DLD1 (cell line): ENCODE data around the gene TIPIN.
"Not testable (repeated sequence)": the region's sequence is repeated elsewhere in the genome, so short reads cannot be mapped to it uniquely, and the experiment has no call there.

Source experiments
- in situ Hi-C: cut with HindIII; loops from 2 replicates; pipeline ENCODE4 v1.10.0; 2017; ENCODE audit warnings: low sequenced_read_pairs

TIPIN gene

DNA sequence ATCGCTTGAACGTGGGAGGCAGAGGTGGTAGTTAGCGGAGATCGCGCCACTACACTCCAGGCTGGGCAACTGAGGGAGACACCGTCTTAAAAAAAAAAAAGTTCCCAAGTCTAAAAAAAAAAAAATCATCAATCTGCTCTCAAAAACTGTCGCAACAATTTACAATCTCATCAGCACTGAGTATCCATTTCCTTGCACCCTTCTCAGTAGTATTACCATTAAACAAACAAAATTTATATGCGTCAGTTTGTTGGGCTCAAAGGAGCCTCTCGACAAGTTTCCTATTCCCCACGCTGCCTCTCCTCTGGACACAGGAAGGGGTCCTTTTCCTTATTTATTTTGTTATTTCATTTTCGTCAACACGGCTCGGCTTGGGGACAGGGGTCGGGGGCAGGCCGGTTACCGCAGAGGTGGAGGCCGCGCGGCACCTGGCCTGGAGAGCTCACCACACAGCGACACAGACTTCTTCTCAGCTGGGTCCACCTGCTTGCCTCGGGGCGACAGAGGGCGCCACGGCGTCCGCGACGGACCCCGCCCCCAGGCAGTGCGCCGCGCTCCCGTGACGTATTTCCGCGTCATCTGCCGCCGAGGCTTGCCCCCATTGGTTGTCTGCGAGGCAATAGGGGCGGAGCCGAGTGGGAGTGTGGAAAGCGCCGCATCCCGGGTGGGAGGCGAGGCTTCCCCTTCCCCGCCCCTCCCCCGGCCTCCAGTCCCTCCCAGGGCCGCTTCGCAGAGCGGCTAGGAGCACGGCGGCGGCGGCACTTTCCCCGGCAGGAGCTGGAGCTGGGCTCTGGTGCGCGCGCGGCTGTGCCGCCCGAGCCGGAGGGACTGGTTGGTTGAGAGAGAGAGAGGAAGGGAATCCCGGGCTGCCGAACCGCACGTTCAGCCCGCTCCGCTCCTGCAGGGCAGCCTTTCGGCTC lies 30.0 kb upstream of the TIPIN start, which contains the start of gene MAP2K1:
Gene MAP2K1 (plus strand): TSS at position 709 of the 920 bp plus-strand sequence. CDS start 436 bp downstream, outside the sequence.
- in situ Hi-C loops: no loop called here

DNA sequence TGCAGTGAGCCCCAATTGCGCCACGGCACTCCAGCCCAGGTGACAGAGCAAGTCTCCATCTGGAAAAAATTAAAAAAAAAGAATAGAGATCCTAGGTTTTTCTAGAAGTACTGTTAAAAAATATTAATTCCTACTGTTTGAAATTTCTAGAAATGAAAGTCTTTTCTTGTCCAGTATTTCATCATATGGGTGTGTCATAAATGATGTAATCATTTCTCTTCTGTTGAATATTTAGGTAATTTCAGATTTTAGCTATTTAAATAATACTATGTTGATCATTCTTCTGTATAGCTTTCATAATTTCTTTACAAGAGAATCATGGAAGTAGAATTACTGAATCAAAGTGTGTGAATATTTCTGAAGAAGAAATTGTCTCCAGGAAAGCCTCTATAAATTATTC lies 24.9 kb upstream of the TIPIN start:
- in situ Hi-C loops: not testable (repeated sequence)

GRCh38 chr15:66378814-66379430 lies 22.4 kb upstream of the TIPIN start:
- in situ Hi-C loops: no loop called here

DNA sequence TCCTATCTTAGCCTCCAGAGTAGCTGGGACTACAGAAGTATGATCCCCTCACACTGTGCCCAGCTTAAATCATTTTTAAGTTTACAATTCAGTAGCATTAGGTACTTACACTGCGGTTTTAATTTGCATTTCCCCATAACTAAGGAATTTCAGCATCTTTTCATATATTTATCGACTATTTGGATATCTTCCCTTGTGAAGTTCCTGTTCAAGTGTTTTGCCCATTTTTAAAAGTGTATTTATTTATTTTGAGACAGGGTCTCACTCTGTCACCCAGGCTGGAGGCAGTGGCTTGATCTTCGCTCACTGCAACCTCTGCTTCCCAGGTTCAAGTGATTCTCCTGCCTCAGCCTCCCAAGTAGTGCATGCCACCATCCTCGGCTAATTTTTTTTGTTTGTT lies 17.7 kb upstream of the TIPIN start:
- in situ Hi-C loops: no loop called here

DNA sequence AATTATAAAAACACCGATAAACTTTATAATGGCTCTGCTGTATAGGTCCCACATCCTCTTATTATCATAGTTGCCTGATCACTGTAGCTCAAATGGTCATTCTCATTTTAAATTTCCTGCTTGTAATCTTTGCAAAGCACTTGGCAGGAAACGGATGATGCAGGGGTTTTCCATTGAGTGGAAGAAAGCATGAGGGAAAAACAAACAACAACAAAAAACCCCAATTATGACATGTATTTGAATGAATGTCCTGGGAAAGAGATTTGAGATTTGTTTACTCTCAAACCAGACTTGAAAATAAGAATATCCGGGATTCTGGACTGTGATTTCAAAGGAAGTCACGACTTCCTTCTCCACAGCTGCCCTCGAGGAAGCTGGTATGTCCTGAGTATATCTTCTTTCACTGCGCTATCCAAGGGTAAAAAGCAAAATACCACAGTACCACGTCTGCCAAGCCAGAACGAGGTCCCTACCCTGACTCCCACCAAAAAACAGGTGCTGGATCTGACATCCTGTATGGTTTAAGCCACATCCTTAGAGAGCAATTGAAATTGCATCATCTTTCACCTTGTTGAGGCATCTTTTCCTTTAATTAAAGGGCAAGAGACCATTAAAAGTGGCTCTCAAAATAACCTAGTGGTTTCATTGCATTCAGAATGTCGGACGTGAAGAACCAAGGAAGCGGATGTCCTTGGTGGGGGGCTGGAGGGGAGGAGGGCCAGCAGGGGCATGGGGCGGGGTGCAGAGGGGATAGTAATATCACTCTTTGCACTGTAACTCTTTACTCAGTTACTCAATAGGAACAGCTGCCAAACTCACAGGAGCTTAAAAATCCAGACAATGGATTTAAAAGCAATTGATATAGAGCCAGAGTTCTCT lies 13.5 kb upstream of the TIPIN start:
- in situ Hi-C loops: no loop called here

DNA sequence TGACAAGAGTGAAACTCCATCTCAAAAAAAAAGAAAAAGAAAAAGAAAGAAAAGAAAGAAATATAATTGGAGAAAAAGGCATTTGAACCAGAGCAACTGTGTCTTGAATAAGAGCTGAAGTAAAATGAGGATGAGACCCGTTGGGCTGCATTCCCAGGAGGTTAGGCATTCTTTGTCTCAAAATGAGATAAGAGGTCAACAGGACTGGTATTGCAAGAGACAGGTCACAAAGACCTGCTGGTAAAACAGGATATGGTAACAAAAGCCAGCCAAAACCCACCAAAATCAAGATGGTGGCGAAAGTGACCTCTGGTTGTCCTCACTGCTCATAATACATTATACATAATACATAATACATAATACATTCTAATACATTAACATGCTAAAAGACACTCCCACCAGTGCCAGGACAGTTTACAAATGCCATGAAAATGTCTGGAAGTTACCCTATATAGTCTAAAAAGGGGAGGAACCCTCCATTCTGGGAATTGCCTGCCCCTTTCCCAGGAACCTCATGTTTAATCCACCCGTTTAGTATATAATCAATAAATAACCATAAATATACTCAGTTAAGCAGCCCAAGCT lies 8.6 kb upstream of the TIPIN start:
- in situ Hi-C loops: no loop called here

GRCh38 chr15:66362776-66363175 lies 6.3 kb upstream of the TIPIN start:
- in situ Hi-C loops: no loop called here

- in situ Hi-C loops: not testable (repeated sequence)
Observed at GRCh38 chr15:66361745-66362460, 5.4 kb upstream of the TIPIN start.

DNA sequence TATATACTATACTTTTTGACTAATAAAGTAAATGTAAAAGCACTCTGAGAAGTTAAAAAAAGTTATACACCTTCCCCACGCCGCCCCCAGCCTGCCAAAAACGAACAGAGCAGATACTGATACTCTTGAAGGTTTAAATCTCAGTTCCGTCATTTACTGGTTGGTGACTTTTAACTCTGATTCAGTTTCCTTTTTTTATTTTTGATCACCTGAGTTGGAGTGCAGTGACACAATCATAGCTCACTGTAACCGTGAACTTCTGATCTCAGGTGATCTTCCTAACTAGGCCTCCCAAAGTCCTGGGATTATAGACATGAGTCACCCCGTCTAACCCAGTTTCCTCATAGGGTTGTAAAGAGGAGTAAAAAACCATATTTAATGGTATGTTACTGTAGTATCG lies 3.3 kb upstream of the TIPIN start:
- in situ Hi-C loops: no loop called here

DNA sequence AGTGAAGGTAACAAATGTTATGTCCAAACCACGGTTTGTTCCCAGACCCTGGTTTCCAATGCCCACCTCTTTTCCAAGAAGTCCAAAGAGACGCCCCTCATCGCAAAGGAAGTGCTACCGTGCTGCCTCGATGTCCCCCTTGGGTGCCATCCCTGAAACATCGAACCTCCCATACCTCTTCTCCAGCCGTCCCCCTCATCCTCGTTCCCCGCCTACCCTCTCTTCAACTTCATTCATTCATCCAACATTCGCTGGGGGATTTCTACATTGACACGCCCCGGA lies 467 bp downstream of the TIPIN start:
- in situ Hi-C loops: no loop called here

GRCh38 chr15:66348530-66348929 lies 8.0 kb downstream of the TIPIN start:
- in situ Hi-C loops: not testable (repeated sequence)

DNA sequence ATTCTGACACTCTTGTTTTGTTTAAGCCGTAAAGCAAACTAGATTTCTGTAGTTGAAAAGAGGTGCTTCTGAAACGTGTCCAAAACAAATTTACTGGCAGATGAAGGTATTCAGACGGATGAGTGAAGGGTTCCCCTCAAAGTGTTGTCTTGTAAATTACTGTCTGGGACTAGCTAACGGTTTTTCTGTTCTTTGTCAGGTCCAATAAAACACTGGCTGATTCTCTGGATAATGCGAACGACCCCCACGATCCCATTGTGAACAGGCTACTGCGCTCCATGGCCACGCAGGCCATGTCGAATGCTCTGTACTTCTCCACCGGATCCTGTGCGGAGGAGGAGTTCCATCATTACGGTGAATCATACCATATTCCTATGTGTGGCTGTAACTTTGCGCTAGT lies 27.7 kb downstream of the TIPIN start:
- in situ Hi-C loops: no loop called here

GRCh38 chr15:66327736-66328135 lies 28.7 kb downstream of the TIPIN start:
- in situ Hi-C loops: no loop called here

DNA sequence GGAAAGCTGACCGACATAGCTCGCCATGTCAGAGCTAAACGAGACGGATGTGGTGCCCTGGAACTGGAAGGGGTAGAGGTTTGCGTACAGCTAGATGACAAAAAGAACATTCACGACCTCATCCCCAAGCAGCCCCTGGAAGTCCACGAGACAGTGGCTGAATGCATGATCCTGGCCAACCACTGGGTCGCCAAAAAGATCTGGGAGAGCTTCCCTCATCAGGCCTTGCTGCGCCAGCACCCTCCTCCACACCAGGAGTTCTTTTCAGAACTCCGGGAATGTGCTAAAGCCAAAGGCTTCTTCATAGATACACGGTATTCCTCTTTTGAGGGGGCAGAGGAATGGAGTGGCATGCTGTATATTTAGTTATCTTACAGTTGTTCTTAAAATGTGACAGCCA lies 30.4 kb downstream of the TIPIN start:
- in situ Hi-C loops: no loop called here

DNA sequence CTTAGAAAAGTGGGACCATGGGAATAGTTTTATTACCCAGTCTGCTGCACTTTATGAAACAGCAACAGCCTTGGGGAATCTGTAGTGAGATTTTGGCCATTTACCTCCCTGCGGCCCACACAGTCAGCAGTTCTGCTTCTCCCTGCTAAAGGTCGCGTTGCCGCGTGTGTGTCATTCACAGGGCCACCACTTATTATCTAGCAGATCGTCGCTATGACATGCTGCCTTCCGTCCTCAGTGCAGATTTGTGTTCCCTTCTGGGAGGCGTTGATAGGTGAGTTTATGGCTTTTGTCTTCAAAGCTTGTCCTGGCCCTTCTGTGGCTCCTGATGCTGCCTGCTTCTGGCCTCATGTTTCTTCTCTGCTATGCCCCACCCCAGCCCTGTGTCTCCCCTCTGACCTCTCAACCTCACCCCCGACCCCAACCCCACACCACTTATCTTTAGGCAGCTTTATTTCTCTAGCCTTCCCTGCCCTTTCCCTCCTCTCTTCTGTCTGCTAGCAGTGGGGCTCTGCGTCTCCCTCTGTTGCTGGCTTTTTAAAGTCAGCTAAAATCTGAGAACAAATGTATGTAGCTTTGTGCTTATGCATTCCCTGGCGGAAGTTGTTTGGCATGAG lies 33.1 kb downstream of the TIPIN start:
- in situ Hi-C loops: no loop called here

- in situ Hi-C loops: no loop called here
Observed at GRCh38 chr15:66312144-66312543, 44.3 kb downstream of the TIPIN start.

DNA sequence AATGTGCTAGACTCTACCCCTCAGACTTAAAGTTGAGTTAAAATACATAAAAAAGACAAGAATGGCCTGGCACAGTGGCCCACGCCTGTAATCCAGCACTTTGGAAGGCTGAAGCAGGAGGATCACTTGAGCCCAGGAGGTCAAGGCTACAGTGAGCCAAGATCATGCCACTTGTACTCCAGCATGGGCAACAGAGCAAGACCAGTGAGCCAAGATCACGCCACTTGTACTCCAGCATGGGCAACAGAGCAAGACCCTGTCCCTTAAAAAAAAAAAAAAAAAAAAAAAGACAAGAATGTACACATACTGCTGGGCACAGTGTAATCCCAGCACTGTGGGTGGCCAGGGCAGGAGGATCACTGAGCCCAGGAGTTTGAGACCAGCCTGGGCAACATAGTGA lies 45.7 kb downstream of the TIPIN start:
- in situ Hi-C loops: no loop called here

DNA sequence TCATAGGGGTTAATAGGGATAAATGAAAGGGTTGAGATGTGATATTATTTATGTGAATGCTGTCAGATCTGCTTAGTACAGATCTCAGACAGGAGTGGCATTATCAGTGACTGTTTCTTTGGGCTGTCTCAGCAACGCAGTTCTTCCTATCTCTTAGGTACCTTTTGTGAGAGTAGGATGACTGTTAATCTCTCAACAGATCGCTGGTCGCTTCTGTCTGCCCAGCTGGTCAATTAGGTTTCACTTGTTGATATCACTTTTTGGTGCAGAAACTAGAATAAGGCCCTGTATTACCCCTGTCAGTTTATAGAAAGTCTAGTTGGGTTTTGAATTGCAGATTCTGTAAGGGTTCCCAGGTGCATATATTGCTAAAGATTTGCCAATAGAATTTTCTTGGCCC lies 46.7 kb downstream of the TIPIN start:
- in situ Hi-C loops: no loop called here

GRCh38 chr15:66308531-66308930 lies 48.0 kb downstream of the TIPIN start:
- in situ Hi-C loops: no loop called here

GRCh38 chr15:66306381-66306780 lies 50.1 kb downstream of the TIPIN start:
- in situ Hi-C loops: no loop called here
